Glomerular endothelial cell (primary cell): ENCODE measurements around the gene CNNM3. TPM values are rescaled to one million over a fixed set of nuclear protein-coding genes. Genes with fewer than 3 reads are reported as not detected.

ENCODE experiments used
- DNase-seq: peaks from one replicate; pipeline ENCODE4 v3.0.0-alpha.2; 2011; ENCODE audit warnings: low read depth, low spot score; ENCODE audit errors: extremely low read depth
- total RNA-seq: library from RNA; depleted of rRNA; stranded (reverse); fragments of >200 nt; gene quantifications from 2 replicates; pipeline ENCODE4 v1.2.3, GENCODE V29; 2015

CNNM3 gene
- total RNA-seq, 1 donor from 2014 or later = 10.7 TPM

- no peak for DNase-seq
These were observed 22.6 kb downstream of the CNNM3 start for GRCh38 chr2:96838345-96839292.

GRCh38 chr2:96839293-96839874 lies 23.3 kb downstream of the CNNM3 start:
- no peak for DNase-seq

DNA sequence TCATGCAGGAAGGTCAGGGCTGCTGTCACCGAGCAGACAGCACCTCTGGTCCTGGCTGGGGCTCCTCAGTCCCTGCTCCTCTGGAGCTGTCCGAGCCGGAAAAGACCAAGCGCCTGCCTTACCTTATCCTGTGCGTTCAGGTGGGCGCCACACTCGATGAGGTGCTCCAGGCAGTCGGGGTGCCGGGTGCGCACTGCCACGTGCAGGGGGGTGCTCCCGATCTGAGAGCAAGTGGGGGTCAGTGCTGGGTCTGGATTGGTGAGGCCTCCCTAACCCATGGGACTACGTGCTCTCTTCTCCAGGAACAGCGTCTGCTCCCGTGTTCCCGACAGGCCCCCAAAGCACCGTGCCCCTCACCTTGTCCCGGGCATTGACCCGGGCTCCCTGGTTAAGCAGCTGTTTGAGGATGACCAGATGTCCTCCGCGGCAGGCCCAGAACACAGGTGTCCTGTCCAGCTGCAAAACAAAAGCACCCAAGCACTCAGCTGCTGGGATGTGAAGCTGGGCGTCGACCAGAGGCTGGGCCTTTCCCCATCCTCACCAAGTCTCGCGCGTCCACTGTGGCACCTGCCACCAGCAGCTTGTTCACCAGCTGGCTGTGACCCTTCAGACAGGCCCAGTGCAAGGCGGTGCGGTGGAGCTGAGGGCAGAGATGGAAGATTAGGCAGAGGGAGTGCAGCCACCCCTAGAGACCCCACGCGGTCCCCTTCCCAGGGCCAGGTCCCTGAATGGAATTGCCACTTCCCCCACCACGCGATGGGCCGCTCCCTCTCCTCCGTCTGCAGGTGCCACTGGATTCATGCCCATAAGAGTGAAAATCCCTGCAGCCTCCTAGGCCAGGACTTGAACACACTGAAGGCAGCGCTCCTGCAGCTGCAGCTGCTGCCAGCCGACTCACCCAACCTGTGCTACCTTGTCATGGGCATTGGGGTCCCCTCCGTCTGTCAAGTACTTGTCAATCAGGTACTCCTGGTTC lies 24.1 kb downstream of the CNNM3 start:
- no peak for DNase-seq

GRCh38 chr2:96841701-96842495 lies 25.8 kb downstream of the CNNM3 start:
- no peak for DNase-seq

DNA sequence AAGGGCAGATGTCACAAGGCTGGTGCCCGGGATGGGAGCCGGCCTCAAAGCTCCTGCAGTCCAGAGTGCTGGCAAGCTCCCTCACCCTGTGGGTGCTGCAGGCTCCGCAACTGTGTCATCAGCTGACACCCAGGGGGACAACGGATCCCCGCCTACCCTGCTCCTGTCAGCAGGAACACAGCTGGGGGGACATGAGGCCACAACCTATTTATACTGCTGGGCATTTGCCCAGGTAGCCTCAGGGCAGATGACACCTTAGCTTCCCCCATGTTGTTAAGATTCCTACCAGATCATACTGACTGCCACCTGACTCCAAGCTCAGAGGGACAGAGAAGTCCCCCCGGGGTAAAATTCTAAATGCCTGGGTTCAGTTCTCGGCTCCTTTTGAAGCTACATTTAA lies 26.5 kb downstream of the CNNM3 start:
- no peak for DNase-seq

DNA sequence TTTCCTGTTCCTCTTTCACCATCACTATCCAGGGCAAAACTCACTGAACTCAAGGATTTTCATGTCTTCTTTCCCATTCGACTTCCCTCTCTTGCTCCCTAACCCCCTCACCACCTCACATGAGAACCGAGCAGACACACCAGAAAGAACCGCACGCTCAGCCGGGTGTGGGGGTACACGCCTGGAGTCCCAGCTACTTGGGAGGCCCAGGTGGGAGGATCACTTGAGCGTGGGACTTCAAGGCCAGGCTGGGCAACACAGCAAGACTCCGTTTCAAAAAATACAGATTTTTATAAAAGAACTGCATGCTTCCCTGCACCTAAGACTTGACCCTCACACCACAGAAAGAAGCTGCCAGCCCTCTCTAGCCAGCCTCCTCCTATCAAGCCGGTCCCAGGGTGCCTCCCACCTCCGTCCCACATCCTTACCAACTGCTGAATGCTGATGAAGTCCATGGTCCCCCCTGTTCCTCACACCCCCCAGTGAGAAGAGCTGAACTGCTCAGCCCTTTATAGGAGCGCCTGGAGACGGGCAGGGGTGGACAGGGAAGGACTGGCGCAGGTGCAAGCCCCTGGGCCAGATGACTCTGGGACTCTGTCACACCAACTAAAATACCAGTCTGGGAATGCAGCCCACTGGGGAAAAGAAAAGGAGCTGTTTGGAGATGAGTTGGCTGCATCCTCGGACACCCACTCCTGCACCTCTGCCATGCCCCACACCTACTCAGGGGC lies 27.6 kb downstream of the CNNM3 start, which contains the start of gene ANKRD23:
Gene ANKRD23, minus strand, starts transcription at position 484 of the 731 bp plus-strand sequence. Its CDS starts 29 bp downstream, at position 455.
- DNase-seq = no peak

GRCh38 chr2:96844405-96844808 lies 28.3 kb downstream of the CNNM3 start:
- no peak for DNase-seq

DNA sequence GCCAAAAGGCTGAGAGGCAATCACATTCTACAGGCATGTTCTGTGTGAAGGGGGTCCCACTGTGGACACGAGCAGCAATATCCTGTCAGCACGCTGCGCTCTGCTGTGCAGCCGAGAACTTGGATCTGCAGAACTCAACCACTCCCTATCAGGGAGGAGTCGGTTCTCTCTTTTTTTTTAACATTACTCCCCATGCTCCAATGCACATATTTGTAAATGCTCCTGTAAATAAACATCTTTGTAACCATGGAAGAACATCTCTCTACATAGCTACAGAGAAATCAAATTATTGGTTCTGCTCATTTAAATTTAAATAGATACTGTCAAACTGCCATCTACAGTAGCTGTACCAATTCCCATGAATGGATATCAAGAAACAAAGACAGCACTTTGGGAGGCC lies 30.8 kb downstream of the CNNM3 start:
- DNase-seq = no peak

DNA sequence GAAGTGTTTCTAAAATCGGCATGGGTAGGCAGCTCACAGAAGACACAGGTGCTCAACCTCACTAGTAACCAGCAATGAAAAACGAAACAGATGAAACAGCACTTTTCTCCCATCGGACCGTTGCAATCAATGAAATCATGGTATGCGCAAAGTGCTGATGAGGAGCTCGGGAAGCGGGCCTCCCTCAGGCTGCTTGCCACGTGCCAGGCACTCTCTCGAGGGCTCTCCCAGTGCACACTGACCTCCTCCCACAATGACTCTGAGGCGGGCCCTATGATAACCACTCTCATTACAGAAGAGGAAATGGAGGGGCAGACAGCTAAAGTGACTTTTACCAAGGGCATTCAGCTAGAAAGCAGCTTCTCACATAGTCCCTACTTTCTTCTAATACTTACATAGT lies 31.5 kb downstream of the CNNM3 start:
- no peak for DNase-seq

GRCh38 chr2:96848264-96848663 lies 32.2 kb downstream of the CNNM3 start:
- DNase-seq = no peak

- no peak for DNase-seq
These were observed 36.6 kb downstream of the CNNM3 start for GRCh38 chr2:96852667-96853066.

DNA sequence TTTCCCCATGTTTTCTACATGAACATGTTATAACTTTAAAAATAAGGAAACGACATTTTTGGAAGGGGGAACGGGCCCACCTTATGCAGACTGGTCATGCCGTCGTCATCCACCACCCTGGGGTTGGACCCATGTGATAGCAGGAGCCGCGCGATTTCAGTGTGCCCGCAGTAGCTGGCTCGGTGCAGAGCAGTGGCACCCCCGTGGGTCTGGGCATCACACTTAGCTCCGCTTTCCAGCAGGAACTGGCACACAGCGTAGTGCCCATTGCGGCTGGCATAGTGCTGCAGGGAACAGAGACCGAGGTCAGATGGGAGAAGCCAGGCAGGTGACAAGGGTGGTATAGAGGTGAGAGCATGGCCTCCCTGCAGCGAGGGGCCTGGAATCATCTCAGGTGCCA lies 37.3 kb downstream of the CNNM3 start:
- no peak for DNase-seq

GRCh38 chr2:96856776-96857666 lies 41.0 kb downstream of the CNNM3 start:
- DNase-seq = no peak

DNA sequence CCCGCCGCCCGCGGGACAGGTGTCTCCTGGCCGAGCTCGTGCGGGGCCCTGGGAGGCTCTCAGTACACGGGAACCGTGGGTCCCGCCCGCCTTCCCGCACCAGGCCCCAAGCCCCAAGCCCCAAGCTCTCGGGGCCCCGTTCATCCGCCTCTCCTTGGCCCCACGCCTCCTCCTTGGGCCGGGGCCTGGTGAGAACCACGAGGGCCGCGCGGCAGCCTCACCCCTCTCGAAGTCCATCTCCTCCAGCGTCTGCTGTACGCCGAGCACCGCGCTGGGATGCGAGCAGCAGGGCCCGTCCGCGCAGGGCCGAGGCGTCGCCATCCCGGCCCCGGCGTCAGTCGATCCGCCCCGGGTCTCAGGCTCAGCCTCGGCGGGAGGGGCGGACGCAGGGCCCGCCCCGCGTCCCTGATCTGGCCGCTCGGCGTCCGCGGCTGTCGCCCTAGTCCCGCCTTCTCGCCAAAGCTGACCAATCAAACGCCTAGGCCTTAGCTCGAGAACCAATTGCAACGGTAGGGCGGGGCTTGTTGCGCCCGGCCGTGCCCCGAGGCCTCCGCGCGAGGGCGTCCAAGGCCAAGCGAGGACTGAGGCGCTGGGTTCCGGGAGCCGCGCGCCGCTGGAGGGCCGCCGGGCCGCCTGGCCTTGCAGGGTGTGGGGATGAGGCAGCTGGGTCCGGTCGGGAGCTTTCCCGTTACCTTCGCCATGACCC lies 41.8 kb downstream of the CNNM3 start, which contains the start of gene ANKRD39:
Gene ANKRD39, minus strand, starts transcription at position 350 of the 706 bp plus-strand sequence. Its CDS starts 29 bp downstream, at position 321.
- peak; percentile 85 for DNase-seq

DNA sequence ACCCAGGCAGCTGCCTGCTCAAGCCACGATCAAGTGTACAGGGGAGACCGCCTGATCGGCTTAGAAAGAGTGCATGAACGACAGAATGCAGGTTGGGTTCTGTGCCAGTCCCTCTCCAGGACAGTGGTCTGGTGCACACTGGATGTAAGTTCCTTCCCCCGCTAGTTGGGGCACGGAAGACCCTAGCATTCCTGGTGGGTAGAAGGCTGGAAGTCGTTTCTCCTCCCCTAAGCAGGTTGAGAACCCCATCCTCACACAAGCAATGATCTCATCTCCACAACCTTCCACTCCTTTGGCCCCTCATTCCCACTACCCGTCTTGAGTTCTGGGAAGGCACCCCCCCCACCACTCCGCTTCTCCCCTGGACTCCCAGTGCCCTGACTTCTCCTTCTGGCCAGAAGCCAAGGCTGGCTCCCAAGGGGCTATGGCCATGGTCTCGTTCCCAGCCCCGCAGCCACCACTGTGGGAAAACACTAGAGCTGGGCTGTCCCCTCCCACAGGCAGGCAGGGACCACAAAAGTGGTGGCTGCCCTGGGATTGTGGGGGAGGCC lies 43.1 kb downstream of the CNNM3 start:
- DNase-seq = no peak

DNA sequence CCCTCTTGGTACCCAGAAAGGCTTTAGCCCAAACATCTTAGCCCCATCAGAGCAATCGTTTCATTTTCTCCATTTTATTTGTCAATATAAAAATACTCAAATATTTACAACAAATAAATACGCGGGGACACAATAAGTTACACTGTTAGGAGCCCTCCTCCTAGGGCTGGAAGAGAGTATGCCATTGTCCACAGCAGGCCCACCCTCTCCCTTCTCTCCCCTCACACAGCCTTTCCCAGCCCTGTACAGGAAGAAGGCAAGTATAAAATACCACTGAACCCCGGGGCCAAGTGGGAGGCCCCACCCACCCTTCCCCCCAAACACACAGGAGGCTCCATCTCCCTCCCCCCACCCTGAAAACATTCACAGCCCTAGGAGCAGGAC lies 43.6 kb downstream of the CNNM3 start:
- DNase-seq = no peak
